IMR-90 (cell line): Measurements from ENCODE around the gene ODAD3.

Source experiments
- CEBPB ChIP-seq: IDR thresholded peaks from 2 replicates; pipeline ENCODE4 v1.6.1; 2012; ENCODE audit warnings: low read depth, low read length, improper control_type of control experiment
- CTCF ChIP-seq: conservative IDR thresholded peaks from 2 replicates; pipeline ENCODE4 v1.5.1; 2012; ENCODE audit warnings: mild to moderate bottlenecking, low read depth, low read length, improper control_type of control experiment
- ELK1 ChIP-seq: fragments of 150-350 bp; IDR thresholded peaks from 2 replicates; pipeline ENCODE4 v1.6.1; 2016; ENCODE audit warnings: low read depth, mild to moderate bottlenecking, low read length, moderate library complexity, borderline replicate concordance
- POLR2A ChIP-seq: IDR thresholded peaks from 2 replicates; pipeline ENCODE4 v1.6.1; 2012; ENCODE audit warnings: mild to moderate bottlenecking, low read depth, low read length
- RAD21 ChIP-seq: IDR thresholded peaks from 2 replicates; pipeline ENCODE4 v1.6.1; 2012; ENCODE audit warnings: low read length, improper control_type of control experiment
- RCOR1 ChIP-seq: IDR thresholded peaks from 2 replicates; pipeline ENCODE4 v1.6.1; 2012; ENCODE audit warnings: mild to moderate bottlenecking, low read length, improper control_type of control experiment; ENCODE audit not compliant: insufficient replicate concordance
- SMC3 ChIP-seq: fragments of 150-350 bp; IDR thresholded peaks from 2 replicates; pipeline ENCODE4 v1.6.1; 2016; ENCODE audit warnings: low read depth, mild to moderate bottlenecking, antibody characterized with exemption, low read length, moderate library complexity
- USF2 ChIP-seq: fragments of 150-350 bp; IDR thresholded peaks from 2 replicates; pipeline ENCODE4 v1.6.1; 2017; ENCODE audit warnings: mild to moderate bottlenecking, antibody characterized with exemption, low read length, low read depth

GRCh38 chr19:11382898-11383705 lies 51.8 kb downstream of the ODAD3 start:
- TF ChIP-seq RAD21: peak; percentile 31
- peak; percentile 60 for TF ChIP-seq CTCF
- no peak for TF ChIP-seq USF2
- no peak for TF ChIP-seq ELK1
- no peak for TF ChIP-seq POLR2A
- TF ChIP-seq CEBPB: no peak
- TF ChIP-seq SMC3: no peak
- no peak for TF ChIP-seq RCOR1
